GM21381 (cell line): ENCODE data around the gene NOVA1.

Experiments used
- ATAC-seq: cut with Tn5 transposase; IDR thresholded peaks from one replicate; pipeline ENCODE4 v1.9.1; 2021; ENCODE audit warnings: mild to moderate bottlenecking, moderate library complexity; ENCODE audit not compliant: unreplicated experiment

Gene NOVA1

DNA sequence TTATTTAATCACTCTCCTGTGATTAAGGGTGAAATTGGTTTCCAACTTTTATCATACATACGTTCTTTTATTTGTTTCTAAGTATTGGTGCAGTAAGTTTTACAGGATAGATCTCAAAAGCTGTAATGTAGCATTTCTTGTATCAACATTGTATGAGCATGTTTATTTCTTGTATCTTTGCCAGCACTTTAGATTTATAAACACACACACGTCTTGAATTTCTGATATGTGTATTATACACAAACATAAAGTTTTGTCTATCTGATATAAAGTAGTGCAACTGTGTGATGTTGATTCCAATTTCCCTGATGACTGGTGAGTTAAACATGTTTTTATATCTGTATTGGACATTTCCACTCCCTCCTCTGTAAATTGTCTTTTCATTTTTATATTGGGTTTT, 134.7 kb downstream of the NOVA1 start:
- no peak for ATAC-seq

DNA sequence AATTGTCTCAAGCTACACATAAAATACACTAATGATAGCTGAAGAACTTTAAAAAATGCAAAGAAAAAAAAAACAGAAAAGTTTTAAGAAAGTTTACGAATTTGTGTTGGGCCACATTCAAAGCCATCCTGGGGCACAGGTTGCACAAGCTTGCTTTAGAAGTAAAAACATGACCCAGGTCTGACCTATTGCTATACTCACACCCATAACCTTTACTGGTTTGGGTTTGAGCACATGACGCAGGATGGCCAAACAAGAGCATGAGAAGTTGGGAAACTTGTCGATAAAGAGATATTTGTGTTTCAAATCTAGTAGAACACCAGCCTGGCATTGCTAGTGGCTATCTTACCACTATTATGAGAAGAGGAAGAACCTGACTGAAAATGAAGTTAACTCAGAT, 143.7 kb downstream of the NOVA1 start:
- ATAC-seq = no peak

DNA sequence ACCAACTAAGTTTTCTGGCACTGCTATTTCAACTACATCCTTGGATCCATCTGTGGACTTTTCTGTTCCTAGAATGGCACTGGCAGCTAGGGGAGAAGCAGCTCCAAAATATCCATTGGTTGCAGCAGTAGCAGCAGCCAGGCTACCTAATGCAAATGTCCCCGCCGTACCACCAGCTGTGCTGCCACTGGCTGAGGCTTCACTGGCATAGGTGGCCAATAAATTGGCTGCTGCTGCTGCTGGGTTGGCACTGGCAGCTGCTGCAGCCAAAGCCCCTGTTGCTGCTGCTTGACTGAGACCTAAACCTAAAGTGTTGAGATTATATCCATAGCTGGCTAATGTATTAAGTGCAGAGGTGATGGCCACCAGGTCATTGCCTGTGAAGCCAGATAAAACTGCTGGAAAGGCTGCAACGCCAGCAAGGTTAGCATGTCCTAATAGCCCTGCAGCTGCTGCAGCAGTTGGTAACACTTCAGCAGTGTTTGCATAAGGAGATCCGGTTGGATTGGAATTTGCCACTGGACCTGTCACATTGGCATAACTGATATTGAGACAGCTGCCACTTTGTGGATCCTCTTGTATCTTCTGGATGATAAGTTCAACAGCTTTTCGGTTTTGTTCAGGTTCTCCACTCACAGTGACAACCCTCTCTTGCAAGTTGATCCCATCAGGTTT, 149.5 kb downstream of the NOVA1 start:
- no peak for ATAC-seq

DNA sequence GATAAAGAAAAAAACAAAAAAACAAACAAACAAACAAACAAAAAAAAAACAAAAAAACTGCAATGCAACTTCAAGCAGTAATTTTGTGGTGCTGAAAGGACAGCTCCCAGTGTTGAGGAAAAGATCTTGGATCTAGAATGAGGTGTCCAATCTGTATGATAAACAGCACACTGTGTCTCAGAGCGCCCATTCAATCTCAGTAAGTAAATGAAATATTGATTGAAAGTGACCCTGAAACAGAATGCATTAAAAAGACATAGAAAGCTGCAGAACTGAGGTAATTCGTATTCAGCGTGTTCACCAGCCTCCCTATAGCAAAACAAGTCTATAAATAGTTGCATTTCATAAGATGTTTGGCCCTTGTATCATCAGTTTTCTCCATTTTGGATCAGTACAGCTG, 153.0 kb downstream of the NOVA1 start:
- no peak for ATAC-seq

DNA sequence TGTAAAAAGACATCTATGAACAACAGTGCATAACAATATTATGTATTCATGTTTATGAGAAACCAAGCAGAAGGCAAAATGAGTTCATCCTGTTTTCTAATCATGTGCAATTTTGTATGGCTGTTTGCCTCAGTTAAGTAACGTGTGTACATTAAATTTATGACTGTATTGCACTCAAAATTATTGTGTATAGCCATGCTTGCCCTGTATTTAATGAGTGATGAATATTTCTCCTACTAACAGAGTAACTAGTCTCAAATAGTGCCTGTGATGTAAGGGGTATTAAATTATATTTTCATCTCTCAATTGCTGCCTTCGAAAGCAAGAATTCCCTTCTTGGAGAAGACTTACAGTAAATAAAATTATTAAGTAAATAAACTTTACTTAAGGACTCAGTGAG, 154.2 kb downstream of the NOVA1 start:
- ATAC-seq = no peak

- no peak for ATAC-seq
Observed at GRCh38 chr14:26429205-26429604, 168.6 kb downstream of the NOVA1 start.

GRCh38 chr14:26427097-26427496, 170.7 kb downstream of the NOVA1 start:
- ATAC-seq = no peak

DNA sequence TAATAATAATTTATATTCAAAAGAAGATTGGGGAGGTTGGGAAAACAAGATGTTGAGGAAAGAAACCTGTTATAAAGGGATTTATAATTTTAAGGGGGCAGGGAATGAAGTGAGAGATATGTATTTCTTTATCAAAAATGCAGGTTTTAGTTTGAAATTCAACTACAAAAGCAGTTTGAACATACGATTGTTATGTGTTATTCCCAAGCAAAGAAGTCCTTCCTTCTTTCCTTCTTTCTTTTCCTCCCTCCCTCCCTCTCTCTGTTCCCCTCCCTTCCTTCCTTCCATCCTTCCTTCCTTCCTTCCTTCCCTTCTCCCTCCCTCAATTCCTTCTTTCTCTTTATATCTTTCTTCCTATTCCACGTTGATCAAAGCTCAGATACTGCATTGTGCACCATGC, 173.3 kb downstream of the NOVA1 start:
- no peak for ATAC-seq

- ATAC-seq = no peak
Observed at GRCh38 chr14:26415618-26416123, 182.2 kb downstream of the NOVA1 start.

GRCh38 chr14:26414926-26415325, 182.9 kb downstream of the NOVA1 start:
- ATAC-seq = no peak

DNA sequence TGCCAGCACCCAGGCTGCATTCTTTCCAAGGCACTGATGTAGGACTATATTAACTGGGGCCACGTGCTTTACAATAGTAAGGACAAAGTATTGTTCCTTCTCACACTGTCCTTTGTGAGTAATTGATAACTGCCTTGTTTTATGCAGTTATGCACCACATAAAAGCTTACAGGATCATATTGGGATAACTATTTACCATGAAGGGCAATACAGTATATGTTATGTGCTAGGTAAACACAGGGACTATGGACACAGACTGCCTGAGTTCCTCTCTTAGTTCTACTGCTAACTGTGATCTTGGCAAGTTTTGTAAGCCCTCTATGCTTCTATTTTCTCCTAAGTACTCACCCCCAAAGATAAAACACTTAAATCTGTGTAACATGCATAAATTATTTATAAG, 183.7 kb downstream of the NOVA1 start:
- no peak for ATAC-seq

- no peak for ATAC-seq
Observed at GRCh38 chr14:26412421-26412820, 185.4 kb downstream of the NOVA1 start.

- no peak for ATAC-seq
Observed at GRCh38 chr14:26410189-26410685, 187.6 kb downstream of the NOVA1 start.

GRCh38 chr14:26404927-26405326, 192.9 kb downstream of the NOVA1 start:
- ATAC-seq = no peak

GRCh38 chr14:26403760-26404159, 194.1 kb downstream of the NOVA1 start:
- ATAC-seq = no peak

- ATAC-seq = no peak
Observed at GRCh38 chr14:26402126-26402525, 195.7 kb downstream of the NOVA1 start.

- no peak for ATAC-seq
Observed at GRCh38 chr14:26401179-26401968, 196.5 kb downstream of the NOVA1 start.

- ATAC-seq = no peak
Observed at GRCh38 chr14:26400373-26400772, 197.5 kb downstream of the NOVA1 start.

DNA sequence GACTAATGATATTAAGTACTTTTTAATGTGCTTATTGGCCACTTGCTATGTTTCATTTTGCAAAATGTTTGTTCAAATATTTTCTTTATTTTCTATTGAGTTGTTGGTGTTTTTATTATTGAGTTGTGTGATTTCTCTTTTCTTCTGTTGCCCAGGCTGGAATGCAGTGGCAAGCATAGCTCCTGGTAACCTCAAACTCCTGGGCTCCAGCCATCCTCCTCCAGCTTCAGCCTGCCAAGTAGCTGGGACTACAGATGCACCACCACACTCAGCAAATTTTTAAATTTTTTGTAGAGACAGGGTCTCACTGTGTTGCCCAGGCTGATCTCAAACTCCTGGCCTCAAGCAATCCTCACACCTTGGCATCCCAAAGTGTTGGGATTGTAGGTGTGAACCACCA, 199.2 kb downstream of the NOVA1 start:
- no peak for ATAC-seq
